Large intestine (tissue), 3 donors: ENCODE results near the gene HIVEP3. TPM values are rescaled to one million over a fixed set of nuclear protein-coding genes. Genes with fewer than 3 reads are reported as not detected.

Experiments used
- DNase-seq, 2 donors: peaks; one replicate each; pipeline versions ENCODE4 v3.0.0 to v3.0.0-alpha.2; 2013
- H3K27ac ChIP-seq: one replicate; pipeline ENCODE4 v1.5.1; 2013; ENCODE audit warnings: low read length
- H3K27me3 ChIP-seq: 2 replicates; pipeline ENCODE4 v1.6.1; 2013; ENCODE audit warnings: low read length; ENCODE audit not compliant: control insufficient read depth, insufficient read depth
- H3K36me3 ChIP-seq: 2 replicates; pipeline ENCODE4 v1.6.1; 2013; ENCODE audit warnings: low read length; ENCODE audit not compliant: control insufficient read depth, insufficient read depth
- H3K4me1 ChIP-seq: one replicate; pipeline ENCODE4 v1.6.1; 2013; ENCODE audit warnings: low read length; ENCODE audit not compliant: control insufficient read depth, insufficient read depth
- H3K4me3 ChIP-seq: one replicate; pipeline ENCODE4 v1.5.1; 2013; ENCODE audit warnings: low read length
- H3K9me3 ChIP-seq: one replicate; pipeline ENCODE4 v1.6.1; 2013; ENCODE audit warnings: mild to moderate bottlenecking, low read depth, low read length, moderate library complexity; ENCODE audit not compliant: control insufficient read depth
- WGBS: methylation state at CpG from one replicate; pipeline ENCODE4 v1.1.5; 2013; ENCODE audit warnings: low lambda C conversion rate; ENCODE audit not compliant: insufficient coverage; 5-methylcytosine and 5-hydroxymethylcytosine counted together
- polyA plus RNA-seq: library from polyadenylated mRNA; unstranded; fragments of 120-200 nt; gene quantifications from one replicate; pipeline ENCODE4 v1.2.1, GENCODE V29; 2013

Gene HIVEP3
- polyA plus RNA-seq, 1 donor = 2.6 TPM

DNA sequence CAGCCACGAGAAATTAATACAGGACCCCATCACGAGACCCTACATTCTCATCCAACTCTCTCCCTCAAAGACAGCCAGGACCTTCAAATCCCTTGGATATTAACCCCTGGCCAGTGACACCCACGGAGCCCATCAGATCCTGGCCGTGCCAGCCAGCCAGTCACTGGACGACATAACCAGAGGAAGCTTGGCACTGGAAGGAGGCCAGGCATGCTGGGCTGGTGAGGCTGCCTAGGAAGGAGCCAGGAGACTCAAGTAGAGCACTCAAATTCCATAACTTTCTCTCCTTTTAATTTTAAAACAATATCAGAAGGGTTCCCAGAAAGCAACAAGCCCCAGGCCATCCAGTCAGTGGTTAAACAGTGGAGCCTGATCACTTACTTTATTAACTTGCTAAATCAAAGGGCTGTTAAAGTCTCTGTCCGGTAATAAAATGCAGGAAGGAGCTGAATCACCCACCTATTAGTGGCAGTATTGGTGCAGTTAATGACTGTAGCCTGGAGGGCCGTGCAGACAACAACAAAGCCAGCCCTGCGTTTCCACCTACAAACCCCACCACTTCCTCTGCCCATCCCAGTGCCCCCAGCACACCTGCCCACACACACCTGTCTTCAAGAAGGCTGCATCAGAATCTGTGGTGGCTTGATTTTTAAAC, 78.0 kb downstream of the HIVEP3 start:
- WGBS = no CpG with 5 or more reads among the region's 8 CpGs
- H3K9me3 ChIP-seq = no peaks in the 10 kb centered on the region
- H3K27ac ChIP-seq = no peak overlapping the region
- no peak for DNase-seq
- H3K27me3 ChIP-seq = peaks cover 10% of the 10 kb centered on the region
- no peaks in the 10 kb centered on the region for H3K36me3 ChIP-seq
- no peak overlapping the region for H3K4me3 ChIP-seq
- no peaks in the 10 kb centered on the region for H3K4me1 ChIP-seq

GRCh38 chr1:41838266-41838665, 80.5 kb downstream of the HIVEP3 start:
- no peaks in the 10 kb centered on the region for H3K9me3 ChIP-seq
- no peak for DNase-seq
- peaks cover 10% of the 10 kb centered on the region for H3K27me3 ChIP-seq
- whole genome bisulfite sequencing = 92% methylated on average over 2 of the region's 6 CpGs
- H3K36me3 ChIP-seq = no peaks in the 10 kb centered on the region
- H3K4me1 ChIP-seq = no peaks in the 10 kb centered on the region
- H3K27ac ChIP-seq = no peak overlapping the region
- H3K4me3 ChIP-seq = no peak overlapping the region

DNA sequence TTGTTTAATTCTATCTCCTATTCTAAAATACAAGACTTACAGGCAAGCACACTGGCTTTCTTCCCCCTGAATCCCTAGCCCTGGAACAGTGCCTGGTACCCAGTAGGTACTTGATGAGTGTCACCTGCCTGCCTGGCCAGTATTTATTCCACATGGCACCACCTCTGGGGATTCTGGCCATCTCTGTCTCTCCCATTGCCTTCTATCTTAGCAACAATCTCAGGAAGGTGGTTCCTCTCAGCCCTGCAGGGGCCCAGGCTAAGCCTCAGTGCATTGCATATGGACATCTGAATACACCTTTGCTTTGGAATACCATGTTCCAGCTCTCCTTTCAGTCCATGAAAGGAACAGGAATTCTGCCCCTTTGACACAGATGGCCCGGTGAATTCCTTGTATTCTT, 81.0 kb downstream of the HIVEP3 start:
- WGBS = 80% methylated on average over 1 of the region's 1 CpG
- Histone ChIP-seq H3K4me1 (no peaks in the 10 kb centered on the region), H3K36me3 (no peaks in the 10 kb centered on the region), H3K9me3 (no peaks in the 10 kb centered on the region), H3K27ac (no peak overlapping the region), H3K4me3 (no peak overlapping the region), H3K27me3 (peaks cover 10% of the 10 kb centered on the region)
- no peak for DNase-seq

DNA sequence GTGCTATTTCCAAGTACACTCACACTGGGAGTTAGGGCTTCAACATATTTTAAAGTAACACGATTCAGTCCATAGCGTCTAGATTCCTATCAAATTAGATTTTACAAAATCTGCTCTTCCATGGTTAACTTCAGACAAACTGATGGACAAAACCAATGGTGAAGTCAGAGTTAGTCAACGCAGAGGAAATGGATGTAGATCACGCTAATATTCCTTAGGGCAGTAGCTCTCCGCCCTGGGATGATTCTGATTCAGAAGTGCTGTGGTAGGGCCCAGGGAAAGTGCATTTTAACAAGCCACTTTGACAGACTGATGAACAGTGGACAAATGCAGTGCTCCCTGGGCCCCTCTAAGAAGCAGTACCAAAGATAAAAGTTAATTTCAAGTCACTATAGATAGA, 83.2 kb downstream of the HIVEP3 start:
- no peaks in the 10 kb centered on the region for H3K4me1 ChIP-seq
- no peaks in the 10 kb centered on the region for H3K36me3 ChIP-seq
- WGBS = no CpG with 5 or more reads among the region's 5 CpGs
- no peak overlapping the region for H3K4me3 ChIP-seq
- peaks cover 2% of the 10 kb centered on the region for H3K27me3 ChIP-seq
- H3K9me3 ChIP-seq = no peaks in the 10 kb centered on the region
- DNase-seq = no peak
- no peak overlapping the region for H3K27ac ChIP-seq

GRCh38 chr1:41833519-41834000, 85.2 kb downstream of the HIVEP3 start:
- H3K4me3 ChIP-seq = no peak overlapping the region
- peaks cover 2% of the 10 kb centered on the region for H3K27me3 ChIP-seq
- H3K27ac ChIP-seq = no peak overlapping the region
- 60% methylated on average over 2 of the region's 5 CpGs for WGBS
- no peaks in the 10 kb centered on the region for H3K9me3 ChIP-seq
- no peaks in the 10 kb centered on the region for H3K36me3 ChIP-seq
- no peak for DNase-seq
- H3K4me1 ChIP-seq = no peaks in the 10 kb centered on the region

DNA sequence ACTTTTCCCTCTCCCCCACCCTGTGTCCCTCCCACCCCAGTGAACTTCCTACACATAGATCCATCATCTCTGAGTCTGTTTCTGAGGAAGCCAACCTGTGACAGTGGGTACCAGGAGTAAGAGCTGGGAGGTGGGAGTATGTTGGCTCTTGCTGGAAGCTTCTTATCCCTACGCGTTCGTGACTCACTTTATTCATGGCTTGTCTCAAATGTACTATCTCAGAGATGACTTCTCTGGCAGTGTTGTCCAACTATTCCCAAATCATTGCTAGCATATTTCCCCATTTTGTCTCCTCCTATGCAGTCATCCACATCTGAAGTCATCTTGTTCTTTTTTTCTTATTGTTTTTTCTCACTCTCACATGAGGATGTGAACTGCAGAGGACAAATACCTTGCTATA, 88.0 kb downstream of the HIVEP3 start:
- H3K9me3 ChIP-seq = no peaks in the 10 kb centered on the region
- no peak overlapping the region for H3K27ac ChIP-seq
- H3K4me1 ChIP-seq = no peaks in the 10 kb centered on the region
- no CpG with 5 or more reads among the region's 3 CpGs for WGBS
- peak in 1 of 2 donors; percentile 7 for DNase-seq
- no peak overlapping the region for H3K4me3 ChIP-seq
- no peaks in the 10 kb centered on the region for H3K36me3 ChIP-seq
- peaks cover 3% of the 10 kb centered on the region for H3K27me3 ChIP-seq

DNA sequence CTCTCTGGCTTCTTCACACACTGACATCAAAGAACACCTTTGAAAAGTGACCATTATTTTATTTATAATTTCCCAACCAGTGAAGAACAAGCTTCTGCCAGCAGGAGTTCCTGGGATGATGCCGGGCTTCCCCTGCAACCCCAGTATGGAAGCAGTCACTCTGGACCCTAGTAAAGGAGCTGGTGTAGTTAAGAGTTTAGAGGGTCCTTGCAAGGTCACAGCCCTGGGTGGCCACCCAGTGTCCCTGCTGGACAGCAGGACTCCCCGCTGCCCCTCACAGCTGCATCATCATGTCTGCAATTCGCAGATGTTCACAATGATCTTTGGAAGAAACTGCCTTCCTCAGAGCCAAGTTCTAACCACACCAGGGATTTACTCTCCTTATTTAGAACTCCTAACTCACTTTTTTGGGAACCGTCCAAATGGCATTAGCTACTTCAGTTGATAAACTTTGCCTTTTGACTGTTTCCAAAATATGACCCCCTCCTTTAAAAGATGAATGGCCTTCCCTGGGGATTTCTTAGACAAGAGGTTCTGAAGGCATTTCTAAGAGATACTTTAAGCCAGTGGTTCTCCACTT, 90.6 kb downstream of the HIVEP3 start:
- Histone ChIP-seq H3K27ac (no peak overlapping the region), H3K27me3 (peaks cover 3% of the 10 kb centered on the region), H3K4me1 (no peaks in the 10 kb centered on the region), H3K4me3 (no peak overlapping the region), H3K36me3 (no peaks in the 10 kb centered on the region), H3K9me3 (no peaks in the 10 kb centered on the region)
- WGBS = 80% methylated on average over 1 of the region's 4 CpGs
- DNase-seq = peak in 1 of 2 donors; percentile 2

- WGBS = no CpG with 5 or more reads among the region's 4 CpGs
- no peak for DNase-seq
- Histone ChIP-seq H3K27me3 (peaks cover 8% of the 10 kb centered on the region), H3K4me3 (no peak overlapping the region), H3K4me1 (no peaks in the 10 kb centered on the region), H3K9me3 (no peaks in the 10 kb centered on the region), H3K36me3 (no peaks in the 10 kb centered on the region), H3K27ac (no peak overlapping the region)
Measured at GRCh38 chr1:41823471-41823870, 95.3 kb downstream of the HIVEP3 start.

DNA sequence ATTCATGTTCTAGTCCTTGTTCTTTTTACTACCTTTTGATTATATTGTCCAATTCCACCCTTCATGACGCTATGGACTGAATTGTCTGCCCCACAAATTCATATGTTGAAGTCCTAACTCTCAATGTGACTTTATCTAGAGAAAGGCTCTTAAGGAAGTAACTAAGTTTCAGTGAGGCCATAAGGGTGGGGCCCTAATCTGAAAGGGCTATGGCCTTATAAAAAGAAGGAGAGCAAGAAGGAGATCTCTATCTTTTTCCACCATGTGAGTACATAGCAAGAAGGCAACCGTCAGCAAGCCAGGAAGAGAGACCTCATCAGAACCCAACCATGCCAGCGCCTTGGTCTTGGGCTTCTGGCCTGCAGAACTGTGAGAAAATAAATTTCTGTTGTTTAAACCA, 95.9 kb downstream of the HIVEP3 start:
- H3K27ac ChIP-seq = no peak overlapping the region
- no CpG with 5 or more reads among the region's 3 CpGs for WGBS
- no peak for DNase-seq

DNA sequence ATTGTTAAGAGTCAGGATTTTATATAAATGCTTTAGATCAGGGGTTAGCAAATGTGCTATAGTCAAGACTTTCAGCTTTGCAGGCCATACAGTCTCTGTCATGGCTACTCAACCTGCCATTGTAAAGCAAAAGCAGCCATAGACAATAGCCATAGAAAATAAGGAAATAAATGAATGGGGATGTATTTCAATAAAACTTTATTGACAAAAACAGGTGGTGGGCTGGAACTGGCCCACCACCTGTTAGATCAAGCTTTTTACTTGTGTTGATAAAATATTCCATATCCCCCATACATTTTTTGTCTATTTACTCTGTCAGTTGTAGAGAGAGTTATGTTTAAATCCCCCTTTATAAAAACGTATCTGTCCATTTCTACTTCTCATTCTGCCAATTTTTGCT, 98.9 kb downstream of the HIVEP3 start:
- Histone ChIP-seq H3K27ac (no peak overlapping the region), H3K27me3 (peaks cover 5% of the 10 kb centered on the region), H3K9me3 (no peaks in the 10 kb centered on the region), H3K4me1 (no peaks in the 10 kb centered on the region), H3K4me3 (no peak overlapping the region), H3K36me3 (no peaks in the 10 kb centered on the region)
- DNase-seq = no peak
- 100% methylated on average over 1 of the region's 1 CpG for WGBS

More for the DNA sequence above, 95.9 kb downstream of the HIVEP3 start:
- Histone ChIP-seq H3K9me3 (no peaks in the 10 kb centered on the region), H3K36me3 (no peaks in the 10 kb centered on the region), H3K4me3 (no peak overlapping the region), H3K4me1 (no peaks in the 10 kb centered on the region), H3K27me3 (peaks cover 8% of the 10 kb centered on the region)

DNA sequence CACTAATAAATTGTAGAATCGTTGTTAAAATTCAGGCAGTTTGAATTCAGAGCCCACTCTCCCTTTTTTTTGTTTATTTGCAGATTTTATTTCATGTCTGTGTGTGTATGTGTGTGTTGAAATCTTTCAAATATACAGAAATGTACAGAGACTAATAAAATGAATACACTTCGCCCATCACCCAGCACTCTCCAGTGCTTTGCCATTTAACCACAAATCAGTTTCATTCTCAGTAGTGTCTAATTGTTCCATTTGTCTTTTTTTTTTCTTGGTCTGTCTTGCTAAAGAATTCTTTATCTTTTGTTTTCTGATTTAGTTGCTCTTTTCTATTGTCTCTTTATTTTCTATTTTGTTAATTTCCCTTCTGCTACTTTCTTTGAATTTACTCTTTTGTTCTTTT, 99.7 kb downstream of the HIVEP3 start:
- no peaks in the 10 kb centered on the region for H3K36me3 ChIP-seq
- no peak overlapping the region for H3K4me3 ChIP-seq
- H3K9me3 ChIP-seq = no peaks in the 10 kb centered on the region
- no peaks in the 10 kb centered on the region for H3K4me1 ChIP-seq
- peaks cover 5% of the 10 kb centered on the region for H3K27me3 ChIP-seq
- H3K27ac ChIP-seq = no peak overlapping the region
- no peak for DNase-seq
- 89% methylated on average over 2 of the region's 2 CpGs for WGBS
